HEK293T (cell line): ENCODE data around the gene RXFP3.

Experiments
- CTCF ChIA-PET: fragments of 350-600 bp; formaldehyde crosslinking; extraction: SDS; loops from one replicate; lab custom pipeline; 2021; ENCODE audit warnings: antibody characterized with exemption, inconsistent platforms; lab: Yijun Ruan, JAX
- POLR2A ChIA-PET: fragments of 350-600 bp; formaldehyde crosslinking; extraction: SDS; loops from one replicate; lab custom pipeline; 2020; ENCODE audit warnings: antibody characterized with exemption, inconsistent platforms; lab: Yijun Ruan, JAX
- DNase-seq: peaks from one replicate; pipeline ENCODE4 v3.0.0; 2012; ENCODE audit warnings: mixed read lengths; ENCODE audit errors: extremely low spot score
- ARNT ChIP-seq: fragments of 450-650 bp; IDR thresholded peaks from 2 replicates; pipeline ENCODE4 v1.6.1; 2017; ENCODE audit warnings: mild to moderate bottlenecking
- BHLHE40 ChIP-seq: fragments of 450-650 bp; IDR thresholded peaks from 2 replicates; pipeline ENCODE4 v1.6.1; 2016; ENCODE audit warnings: mild to moderate bottlenecking, moderate library complexity, borderline replicate concordance
- CTBP1 ChIP-seq: fragments of 450-650 bp; IDR thresholded peaks from 2 replicates; pipeline ENCODE4 v1.6.1; 2016; ENCODE audit warnings: borderline replicate concordance
- ELF4 ChIP-seq: fragments of 450-650 bp; IDR thresholded peaks from 2 replicates; pipeline ENCODE4 v1.6.1; 2017; ENCODE audit warnings: antibody characterized with exemption
- FOXA1 ChIP-seq: fragments of 450-650 bp; IDR thresholded peaks from 2 replicates; pipeline ENCODE4 v1.6.1; 2016; ENCODE audit warnings: mild to moderate bottlenecking
- FOXK2 ChIP-seq: fragments of 450-650 bp; IDR thresholded peaks from 2 replicates; pipeline ENCODE4 v1.6.1; 2016; ENCODE audit warnings: mild to moderate bottlenecking
- FOXM1 ChIP-seq: fragments of 450-650 bp; IDR thresholded peaks from 2 replicates; pipeline ENCODE4 v1.6.1; 2017; ENCODE audit warnings: mild to moderate bottlenecking, borderline replicate concordance
- HDGF ChIP-seq: fragments of 450-650 bp; IDR thresholded peaks from 2 replicates; pipeline ENCODE4 v1.6.1; 2017; ENCODE audit warnings: antibody characterized with exemption, borderline replicate concordance
- L3MBTL2 ChIP-seq: fragments of 450-650 bp; conservative IDR thresholded peaks from 2 replicates; pipeline ENCODE4 v1.6.1; 2016; ENCODE audit warnings: mild to moderate bottlenecking
- LEF1 ChIP-seq: fragments of 450-650 bp; IDR thresholded peaks from 2 replicates; pipeline ENCODE4 v1.6.1; 2017; ENCODE audit warnings: mild to moderate bottlenecking, borderline replicate concordance
- NFRKB ChIP-seq: fragments of 450-650 bp; IDR thresholded peaks from 2 replicates; pipeline ENCODE4 v1.6.1; 2016; ENCODE audit warnings: mild to moderate bottlenecking, moderate library complexity
- PKNOX1 ChIP-seq: fragments of 450-650 bp; IDR thresholded peaks from 2 replicates; pipeline ENCODE4 v1.6.1; 2016
- SP1 ChIP-seq: fragments of 450-650 bp; IDR thresholded peaks from 2 replicates; pipeline ENCODE4 v1.6.1; 2017
- SUZ12 ChIP-seq: fragments of 450-650 bp; IDR thresholded peaks from 2 replicates; pipeline ENCODE4 v1.6.1; 2016; ENCODE audit warnings: mild to moderate bottlenecking
- TARDBP ChIP-seq: fragments of 450-650 bp; IDR thresholded peaks from 2 replicates; pipeline ENCODE4 v1.6.1; 2016
- ZNF384 ChIP-seq: fragments of 450-650 bp; IDR thresholded peaks from 2 replicates; pipeline ENCODE4 v1.6.1; 2016

RXFP3 gene

GRCh38 chr5:33921002-33921401 lies 15.2 kb upstream of the RXFP3 start:
- CTCF ChIA-PET: no interaction called here
- TF ChIP-seq NFRKB (no peak), FOXA1 (no peak)
- DNase-seq: no peak
- POLR2A ChIA-PET: no interaction called here

- ChIA-PET CTCF (no interaction called here), POLR2A (no interaction called here)
- TF ChIP-seq ELF4 (no peak), FOXK2 (no peak), BHLHE40 (no peak), CTBP1 (no peak), NFRKB (no peak), PKNOX1 (no peak), FOXA1 (no peak), ZNF384 (no peak), SUZ12 (no peak), HDGF (no peak), ARNT (no peak), LEF1 (no peak), TARDBP (no peak), FOXM1 (no peak), SP1 (no peak), L3MBTL2 (no peak)
- no peak for DNase-seq
Observed at GRCh38 chr5:33925278-33925677, 10.9 kb upstream of the RXFP3 start.

- DNase-seq: no peak
- ChIA-PET POLR2A (no interaction called here), CTCF (no interaction called here)
- TF ChIP-seq BHLHE40: no peak
- TF ChIP-seq CTBP1: no peak
- TF ChIP-seq PKNOX1: no peak
- TF ChIP-seq NFRKB: no peak
- no peak for TF ChIP-seq ZNF384
- no peak for TF ChIP-seq FOXK2
- TF ChIP-seq FOXM1: no peak
- TF ChIP-seq HDGF: no peak
- no peak for TF ChIP-seq FOXA1
- TF ChIP-seq ELF4: no peak
- TF ChIP-seq SUZ12: no peak
- TF ChIP-seq SP1: no peak
- TF ChIP-seq TARDBP: no peak
- TF ChIP-seq LEF1: no peak
- TF ChIP-seq L3MBTL2: no peak
- TF ChIP-seq ARNT: no peak
Observed at GRCh38 chr5:33927685-33928084, 8.5 kb upstream of the RXFP3 start.

GRCh38 chr5:33928283-33928682 lies 7.9 kb upstream of the RXFP3 start:
- CTCF ChIA-PET: no interaction called here
- POLR2A ChIA-PET: no interaction called here
- DNase-seq: no peak
- TF ChIP-seq ZNF384: no peak
- no peak for TF ChIP-seq FOXA1
- TF ChIP-seq SUZ12: no peak
- TF ChIP-seq FOXM1: no peak
- TF ChIP-seq ARNT: no peak
- no peak for TF ChIP-seq TARDBP
- TF ChIP-seq SP1: no peak
- no peak for TF ChIP-seq L3MBTL2
- TF ChIP-seq NFRKB: no peak
- TF ChIP-seq CTBP1: no peak
- TF ChIP-seq BHLHE40: no peak
- no peak for TF ChIP-seq HDGF
- TF ChIP-seq LEF1: no peak
- no peak for TF ChIP-seq FOXK2
- TF ChIP-seq ELF4: no peak

GRCh38 chr5:33929925-33930690 lies 6.1 kb upstream of the RXFP3 start:
- POLR2A ChIA-PET: no interaction called here

GRCh38 chr5:33931136-33931535 lies 5.0 kb upstream of the RXFP3 start:
- DNase-seq: no peak
- CTCF ChIA-PET: no interaction called here
- POLR2A ChIA-PET: no interaction called here
- TF ChIP-seq ELF4 (no peak), HDGF (no peak), ARNT (no peak), FOXM1 (no peak), BHLHE40 (no peak)

More at GRCh38 chr5:33929925-33930690, 6.1 kb upstream of the RXFP3 start:
- TF ChIP-seq ELF4: no peak
- TF ChIP-seq ZNF384: no peak
- TF ChIP-seq LEF1: no peak
- no peak for TF ChIP-seq FOXK2
- TF ChIP-seq HDGF: no peak
- TF ChIP-seq ARNT: no peak
- TF ChIP-seq SUZ12: no peak
- TF ChIP-seq CTBP1: no peak
- CTCF ChIA-PET: no interaction called here
- no peak for DNase-seq
